Cardiac muscle cell (in vitro differentiated cells and primary cell): ENCODE data around the gene GCK. TPM values are rescaled to one million over a fixed set of nuclear protein-coding genes. Genes with fewer than 3 reads are reported as not detected.

Experiments used
- DNase-seq, 2 donors: peaks; one replicate each; pipeline versions ENCODE4 v3.0.0 to v3.0.0-alpha.2; 2010 to 2017; ENCODE audit warnings: low read depth in 1 of 2, low spot score in 1 of 2
- H3K27ac ChIP-seq: fragments of 200-600 bp; sonication (generic); 2 replicates; pipeline ENCODE4 v1.5.1; 2016
- H3K27me3 ChIP-seq: fragments of 200-600 bp; sonication (generic); 2 replicates; pipeline ENCODE4 v1.6.0; 2016; ENCODE audit warnings: control low read depth
- H3K36me3 ChIP-seq: fragments of 200-600 bp; sonication (generic); 2 replicates; pipeline ENCODE4 v1.5.1; 2016; ENCODE audit warnings: control low read depth
- H3K4me1 ChIP-seq: fragments of 200-600 bp; sonication (generic); 2 replicates; pipeline ENCODE4 v1.8.1; 2017; ENCODE audit warnings: low read depth, mild to moderate bottlenecking, mixed run types
- H3K4me3 ChIP-seq: fragments of 200-600 bp; sonication (generic); 2 replicates; pipeline ENCODE4 v1.5.1; 2016; ENCODE audit warnings: mild to moderate bottlenecking
- H3K9me3 ChIP-seq: fragments of 200-600 bp; sonication (generic); 2 replicates; pipeline ENCODE4 v1.5.1; 2017; ENCODE audit warnings: low read depth, mild to moderate bottlenecking, control low read depth
- CTCF ChIP-seq: IDR thresholded peaks from 2 replicates; pipeline ENCODE4 v1.5.1; 2012; ENCODE audit warnings: low read depth, mild to moderate bottlenecking, low read length
- polyA plus RNA-seq: library from polyadenylated mRNA; unstranded; fragments of >200 nt; fragmentation: Nextera tagmentation; extraction: Ambion mirVana; gene quantifications from 2 replicates; pipeline ENCODE4 v1.2.1, GENCODE V29; 2016
- total RNA-seq: library from RNA; depleted of rRNA; stranded (reverse); fragments of >200 nt; gene quantifications from 2 replicates; pipeline ENCODE4 v1.2.3, GENCODE V29; 2016

Gene GCK
- total and polyA plus RNA-seq, 2 experiments from 2014 or later = 26.7 to 46.4 TPM

GRCh38 chr7:44136731-44137130, 52.5 kb downstream of the GCK start:
- Histone ChIP-seq H3K27me3 (no peaks in the 10 kb centered on the region), H3K27ac (peak overlapping the region; percentile 100), H3K4me1 (peaks cover 62% of the 10 kb centered on the region), H3K36me3 (peaks cover 12% of the 10 kb centered on the region), H3K9me3 (no peaks in the 10 kb centered on the region), H3K4me3 (no peak overlapping the region)
- no peak for TF ChIP-seq CTCF
- DNase-seq = no peak

- H3K36me3 ChIP-seq = peaks cover 8% of the 10 kb centered on the region
- H3K9me3 ChIP-seq = no peaks in the 10 kb centered on the region
- peak overlapping the region; percentile 100 for H3K27ac ChIP-seq
- no peak overlapping the region for H3K4me3 ChIP-seq
- peaks cover 61% of the 10 kb centered on the region for H3K4me1 ChIP-seq
- no peak for TF ChIP-seq CTCF
- no peaks in the 10 kb centered on the region for H3K27me3 ChIP-seq
- DNase-seq = no peak
Observed at GRCh38 chr7:44134943-44135628, 54.2 kb downstream of the GCK start.

- no peaks in the 10 kb centered on the region for H3K27me3 ChIP-seq
- TF ChIP-seq CTCF = no peak
- H3K27ac ChIP-seq = peak overlapping the region; percentile 100
- no peaks in the 10 kb centered on the region for H3K36me3 ChIP-seq
- H3K4me1 ChIP-seq = peaks cover 70% of the 10 kb centered on the region
- DNase-seq = no peak
- H3K9me3 ChIP-seq = no peaks in the 10 kb centered on the region
- H3K4me3 ChIP-seq = no peak overlapping the region
Observed at GRCh38 chr7:44133295-44133694, 55.9 kb downstream of the GCK start.

- H3K9me3 ChIP-seq = no peaks in the 10 kb centered on the region
- H3K27me3 ChIP-seq = no peaks in the 10 kb centered on the region
- H3K4me3 ChIP-seq = no peak overlapping the region
- peak; percentile 64 to 91 for DNase-seq
- no peaks in the 10 kb centered on the region for H3K36me3 ChIP-seq
- peaks cover 67% of the 10 kb centered on the region for H3K4me1 ChIP-seq
- H3K27ac ChIP-seq = peak overlapping the region; percentile 100
- TF ChIP-seq CTCF = no peak
Observed at GRCh38 chr7:44132039-44132438, 57.2 kb downstream of the GCK start.

GRCh38 chr7:44131173-44132029, 57.8 kb downstream of the GCK start:
- Histone ChIP-seq H3K27ac (peak overlapping the region; percentile 100), H3K4me3 (no peak overlapping the region), H3K27me3 (no peaks in the 10 kb centered on the region), H3K9me3 (no peaks in the 10 kb centered on the region), H3K36me3 (no peaks in the 10 kb centered on the region), H3K4me1 (peaks cover 63% of the 10 kb centered on the region)
- DNase-seq = peak; percentile 33 to 80
- TF ChIP-seq CTCF = peak; percentile 35
